ENCODE data around the gene EFNA5. TPM values are rescaled to one million over a fixed set of nuclear protein-coding genes. Genes with fewer than 3 reads are reported as not detected.

EFNA5 gene
- total RNA-seq, 4 donors from 2014 or later: 1.2 to 22.7 (median 9.4) TPM

DNA sequence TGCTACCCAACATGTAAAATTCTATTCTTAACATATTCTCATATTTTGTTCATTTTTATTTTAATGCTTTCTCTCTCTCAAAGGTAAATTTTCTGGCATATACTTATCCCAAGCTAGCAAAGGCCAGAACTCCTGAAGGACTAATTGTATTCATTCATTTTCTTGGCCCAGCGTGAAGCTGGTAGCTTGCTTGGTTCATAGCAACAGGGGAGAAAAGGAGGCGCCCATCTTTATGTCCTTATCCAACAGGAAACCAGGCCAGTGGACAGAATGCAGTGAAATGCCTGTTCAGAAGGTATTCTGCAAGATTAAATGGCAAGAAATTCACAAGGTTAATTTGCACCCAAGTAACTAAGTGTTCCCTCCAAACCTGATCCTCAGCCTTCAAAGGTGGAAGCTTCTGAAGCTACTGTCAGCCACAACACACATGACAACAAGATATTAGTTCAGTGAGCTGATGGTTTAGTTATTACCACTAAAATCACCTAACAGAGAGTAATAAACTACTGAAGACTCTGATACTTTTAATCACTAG, 5.6 kb downstream of the EFNA5 start:
- DNase-seq: no peak
- H3K4me3 ChIP-seq: no peak overlapping the region
- H3K27me3 ChIP-seq: peaks cover 0 to 6% of the 10 kb centered on the region in 2 donors
- TF ChIP-seq, protein P1, sequence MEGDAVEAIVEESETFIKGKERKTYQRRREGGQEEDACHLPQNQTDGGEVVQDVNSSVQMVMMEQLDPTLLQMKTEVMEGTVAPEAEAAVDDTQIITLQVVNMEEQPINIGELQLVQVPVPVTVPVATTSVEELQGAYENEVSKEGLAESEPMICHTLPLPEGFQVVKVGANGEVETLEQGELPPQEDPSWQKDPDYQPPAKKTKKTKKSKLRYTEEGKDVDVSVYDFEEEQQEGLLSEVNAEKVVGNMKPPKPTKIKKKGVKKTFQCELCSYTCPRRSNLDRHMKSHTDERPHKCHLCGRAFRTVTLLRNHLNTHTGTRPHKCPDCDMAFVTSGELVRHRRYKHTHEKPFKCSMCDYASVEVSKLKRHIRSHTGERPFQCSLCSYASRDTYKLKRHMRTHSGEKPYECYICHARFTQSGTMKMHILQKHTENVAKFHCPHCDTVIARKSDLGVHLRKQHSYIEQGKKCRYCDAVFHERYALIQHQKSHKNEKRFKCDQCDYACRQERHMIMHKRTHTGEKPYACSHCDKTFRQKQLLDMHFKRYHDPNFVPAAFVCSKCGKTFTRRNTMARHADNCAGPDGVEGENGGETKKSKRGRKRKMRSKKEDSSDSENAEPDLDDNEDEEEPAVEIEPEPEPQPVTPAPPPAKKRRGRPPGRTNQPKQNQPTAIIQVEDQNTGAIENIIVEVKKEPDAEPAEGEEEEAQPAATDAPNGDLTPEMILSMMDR (IDR thresholded peaks at IDR 0.05): no peak
- TF ChIP-seq POLR2A (IDR thresholded peaks at IDR 0.05): no peak
- no peak overlapping the region for H3K27ac ChIP-seq
- H3K36me3 ChIP-seq: no peaks in the 10 kb centered on the region
- no peaks in the 10 kb centered on the region for H3K9me3 ChIP-seq
- peaks cover 0 to 4% of the 10 kb centered on the region in 2 donors for H3K4me1 ChIP-seq
- intact Hi-C loops (cut with DNase I; ENCODE audit: low total_unique reads): no loop called here

DNA sequence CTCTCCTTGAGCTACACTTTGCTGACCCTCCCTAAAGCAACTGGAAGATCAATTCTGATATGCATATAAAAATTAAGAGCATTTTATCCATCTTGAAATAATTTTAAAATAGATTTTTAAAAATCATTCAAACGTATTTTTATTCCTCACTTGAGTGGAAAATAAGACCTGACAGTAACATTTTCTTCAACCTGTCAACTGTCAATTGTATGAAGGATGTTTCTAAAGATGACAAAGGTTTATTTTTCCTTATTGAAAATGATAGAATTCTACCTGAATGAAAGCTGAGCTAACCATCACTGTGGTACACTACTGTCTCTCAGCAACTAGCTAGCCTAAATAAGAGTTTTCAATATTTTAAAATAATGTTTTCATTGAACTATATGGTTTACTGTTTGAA, 7.0 kb downstream of the EFNA5 start:
- DNase-seq: no peak
- no peaks in the 10 kb centered on the region for H3K36me3 ChIP-seq
- intact Hi-C loops (cut with DNase I; ENCODE audit: low total_unique reads): no loop called here
- H3K4me1 ChIP-seq: no peaks in the 10 kb centered on the region
- H3K27ac ChIP-seq: no peak overlapping the region
- H3K4me3 ChIP-seq: no peak overlapping the region
- TF ChIP-seq, protein P1 (IDR thresholded peaks at IDR 0.05): no peak
- no peak for TF ChIP-seq POLR2A (IDR thresholded peaks at IDR 0.05)
- no peaks in the 10 kb centered on the region for H3K9me3 ChIP-seq
- no peaks in the 10 kb centered on the region for H3K27me3 ChIP-seq

GRCh38 chr5:107661650-107662044, 9.1 kb downstream of the EFNA5 start:
- intact Hi-C loops (cut with DNase I; ENCODE audit: low total_unique reads): no loop called here
- Histone ChIP-seq H3K4me3 (no peak overlapping the region), H3K9me3 (no peaks in the 10 kb centered on the region), H3K27me3 (no peaks in the 10 kb centered on the region), H3K4me1 (no peaks in the 10 kb centered on the region), H3K36me3 (no peaks in the 10 kb centered on the region), H3K27ac (no peak overlapping the region)
- DNase-seq: no peak
- TF ChIP-seq POLR2A (IDR thresholded peaks at IDR 0.05): no peak
- TF ChIP-seq, protein P1 (IDR thresholded peaks at IDR 0.05): no peak

DNA sequence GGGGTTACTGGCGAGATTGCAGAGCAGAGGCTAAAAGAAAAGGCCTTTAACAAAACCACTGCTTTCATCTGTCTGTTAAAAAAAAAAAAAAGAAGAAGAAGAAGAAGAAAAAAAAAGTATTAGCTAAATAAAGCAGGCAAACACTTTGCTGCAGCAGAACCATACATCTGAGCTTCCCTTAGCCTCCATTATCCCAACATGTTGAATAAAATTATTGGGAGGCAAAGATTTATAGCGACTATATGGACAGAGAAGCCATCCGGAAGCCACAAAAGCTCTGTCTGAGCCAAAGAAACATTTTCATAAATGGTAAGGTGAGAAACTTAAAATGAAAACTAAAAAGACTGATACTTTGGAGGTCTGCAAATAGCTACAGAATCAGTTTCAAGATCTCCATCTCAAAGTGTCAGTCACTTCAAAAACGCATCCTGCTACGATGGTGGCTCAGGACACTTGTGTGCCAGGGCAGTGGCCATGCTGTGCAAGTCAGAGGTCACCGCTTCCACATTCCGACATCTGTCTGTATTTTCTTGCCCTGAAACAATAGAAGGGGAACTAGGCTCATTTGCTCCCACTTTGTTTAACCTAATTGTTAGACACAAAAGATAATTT, 9.6 kb downstream of the EFNA5 start:
- TF ChIP-seq, protein P1 (IDR thresholded peaks at IDR 0.05): no peak
- no peak for TF ChIP-seq POLR2A (IDR thresholded peaks at IDR 0.05)
- Histone ChIP-seq H3K4me1 (no peaks in the 10 kb centered on the region), H3K27ac (no peak overlapping the region), H3K36me3 (no peaks in the 10 kb centered on the region), H3K4me3 (no peak overlapping the region), H3K9me3 (no peaks in the 10 kb centered on the region), H3K27me3 (no peaks in the 10 kb centered on the region)
- DNase-seq: no peak
- intact Hi-C loops (cut with DNase I; ENCODE audit: low total_unique reads): no loop called here

GRCh38 chr5:107658528-107658927, 12.2 kb downstream of the EFNA5 start:
- H3K9me3 ChIP-seq: no peaks in the 10 kb centered on the region
- no peaks in the 10 kb centered on the region for H3K27me3 ChIP-seq
- TF ChIP-seq POLR2A (IDR thresholded peaks at IDR 0.05): no peak
- TF ChIP-seq, protein P1 (IDR thresholded peaks at IDR 0.05): no peak
- H3K4me1 ChIP-seq: no peaks in the 10 kb centered on the region
- H3K36me3 ChIP-seq: no peaks in the 10 kb centered on the region
- DNase-seq: no peak
- H3K27ac ChIP-seq: no peak overlapping the region
- intact Hi-C loops (cut with DNase I; ENCODE audit: low total_unique reads): no loop called here
- no peak overlapping the region for H3K4me3 ChIP-seq

Measured in uterus (tissue), 4 donors.